ENCODE measurements around the gene ZNFX1.

ZNFX1 gene

GRCh38 chr20:49293122-49293521, 15.3 kb upstream of the ZNFX1 start:
- no peak for TF ChIP-seq TAF1 (IDR thresholded peaks at IDR 0.05; ENCODE audit: borderline replicate concordance, insufficient read depth, low read length)
- no peak for TF ChIP-seq REST (IDR thresholded peaks at IDR 0.05; ENCODE audit: insufficient read depth in 1 of 2, low read depth in 2 of 2, low read length in 2 of 2)
- TF ChIP-seq FOXP2 (optimal IDR thresholded peaks at IDR 0.05; ENCODE audit: borderline replicate concordance, extremely low read depth, extremely low read length, insufficient read depth), result no peak
- no peak for TF ChIP-seq SIN3A (IDR thresholded peaks at IDR 0.05; ENCODE audit: borderline replicate concordance, insufficient read depth, low read length)
- no peak for TF ChIP-seq POLR2AphosphoS5 (IDR thresholded peaks at IDR 0.05; ENCODE audit: low read depth, low read length)

GRCh38 chr20:49292010-49292409, 14.2 kb upstream of the ZNFX1 start:
- TF ChIP-seq POLR2AphosphoS5 (IDR thresholded peaks at IDR 0.05; ENCODE audit: low read depth, low read length) (no peak), SIN3A (IDR thresholded peaks at IDR 0.05; ENCODE audit: borderline replicate concordance, insufficient read depth, low read length) (no peak), FOXP2 (optimal IDR thresholded peaks at IDR 0.05; ENCODE audit: borderline replicate concordance, extremely low read depth, extremely low read length, insufficient read depth) (no peak), TAF1 (IDR thresholded peaks at IDR 0.05; ENCODE audit: borderline replicate concordance, insufficient read depth, low read length) (no peak)

GRCh38 chr20:49291200-49291599, 13.3 kb upstream of the ZNFX1 start:
- TF ChIP-seq POLR2AphosphoS5 (IDR thresholded peaks at IDR 0.05; ENCODE audit: low read depth, low read length), result no peak; the same call in 1 of the 2 replicates

GRCh38 chr20:49290608-49291191, 12.8 kb upstream of the ZNFX1 start:
- TF ChIP-seq TAF1 (IDR thresholded peaks at IDR 0.05; ENCODE audit: borderline replicate concordance, insufficient read depth, low read length) (no peak), POLR2AphosphoS5 (IDR thresholded peaks at IDR 0.05; ENCODE audit: low read depth, low read length) (peak; percentile 52), FOXP2 (optimal IDR thresholded peaks at IDR 0.05; ENCODE audit: borderline replicate concordance, extremely low read depth, extremely low read length, insufficient read depth) (no peak), SIN3A (IDR thresholded peaks at IDR 0.05; ENCODE audit: borderline replicate concordance, insufficient read depth, low read length) (no peak)

GRCh38 chr20:49288784-49289696, 11.2 kb upstream of the ZNFX1 start:
- no peak for TF ChIP-seq SIN3A (IDR thresholded peaks at IDR 0.05; ENCODE audit: borderline replicate concordance, insufficient read depth, low read length)
- TF ChIP-seq FOXP2 (optimal IDR thresholded peaks at IDR 0.05; ENCODE audit: borderline replicate concordance, extremely low read depth, extremely low read length, insufficient read depth), result no peak
- TF ChIP-seq TAF1 (IDR thresholded peaks at IDR 0.05; ENCODE audit: borderline replicate concordance, insufficient read depth, low read length), result no peak
- TF ChIP-seq POLR2AphosphoS5 (IDR thresholded peaks at IDR 0.05; ENCODE audit: low read depth, low read length), result peak; percentile 73

- TF ChIP-seq REST (IDR thresholded peaks at IDR 0.05; ENCODE audit: insufficient read depth in 1 of 2, low read depth in 2 of 2, low read length in 2 of 2), result no peak
- TF ChIP-seq SIN3A (IDR thresholded peaks at IDR 0.05; ENCODE audit: borderline replicate concordance, insufficient read depth, low read length), result no peak
- no peak; the same call in 1 of the 2 replicates for TF ChIP-seq POLR2AphosphoS5 (IDR thresholded peaks at IDR 0.05; ENCODE audit: low read depth, low read length)
- TF ChIP-seq TAF1 (IDR thresholded peaks at IDR 0.05; ENCODE audit: borderline replicate concordance, insufficient read depth, low read length), result no peak
- TF ChIP-seq FOXP2 (optimal IDR thresholded peaks at IDR 0.05; ENCODE audit: borderline replicate concordance, extremely low read depth, extremely low read length, insufficient read depth), result no peak
These were observed 10.4 kb upstream of the ZNFX1 start for GRCh38 chr20:49288250-49288751.

- TF ChIP-seq POLR2AphosphoS5 (IDR thresholded peaks at IDR 0.05; ENCODE audit: low read depth, low read length) (peak; percentile 80), TAF1 (IDR thresholded peaks at IDR 0.05; ENCODE audit: borderline replicate concordance, insufficient read depth, low read length) (no peak)
These were observed 9.8 kb upstream of the ZNFX1 start for GRCh38 chr20:49287555-49288249.

Measured in PFSK-1 (cell line).